Activated T-helper 1 cell treated with anti-CD3 and anti-CD28 coated beads, Interleukin-12 subunit alpha, Interleukin-12 subunit beta, Interleukin-2, Interleukin-4 antibody, amounts not matched to agents 30 ng/mL and 10 ng/mL and 1 ng/mL, durations not matched to agents 14 hours and 24 hours and 36 hours (primary cell): ENCODE measurements around the gene MYADML2. TPM values are rescaled to one million over a fixed set of nuclear protein-coding genes. Genes with fewer than 3 reads are reported as not detected.
"Not testable (repeated sequence)": the region's sequence is repeated elsewhere in the genome, so short reads cannot be mapped to it uniquely, and the experiment has no call there.

Experiments
- DNase-seq: peaks from one replicate; pipeline ENCODE4 v3.0.0; 2021; ENCODE audit warnings: low spot score
- H3K27ac Mint-ChIP-seq: one replicate; pipeline ENCODE4 v1.8.0; 2021; ENCODE audit warnings: mild to moderate bottlenecking, mixed read lengths
- H3K27me3 Mint-ChIP-seq: one replicate; pipeline ENCODE4 v1.8.0; 2022; ENCODE audit warnings: mild to moderate bottlenecking, moderate library complexity, mixed read lengths; ENCODE audit not compliant: insufficient read depth
- H3K36me3 Mint-ChIP-seq: one replicate; pipeline ENCODE4 v1.8.0; 2021; ENCODE audit warnings: low read depth, mixed read lengths
- H3K4me1 Mint-ChIP-seq: one replicate; pipeline ENCODE4 v1.8.0; 2021; ENCODE audit warnings: low read depth, mixed read lengths
- H3K4me3 Mint-ChIP-seq: one replicate; pipeline ENCODE4 v1.8.0; 2021; ENCODE audit warnings: mild to moderate bottlenecking, moderate library complexity, mixed read lengths
- H3K9me3 Mint-ChIP-seq: one replicate; pipeline ENCODE4 v1.8.0; 2021; ENCODE audit warnings: mixed read lengths
- intact Hi-C: fragments of 100-400 bp; cut with micrococcal nuclease; formaldehyde crosslinking; loops from one replicate; pipeline ENCODE4 v1.15.1; 2024
- total RNA-seq: library from RNA; stranded (reverse); gene quantifications from 2 replicates; pipeline ENCODE4 v1.2.3, GENCODE V29; 2022

The MYADML2 gene
- total RNA-seq, 1 donor from 2014 or later = 0.08 TPM

- H3K27me3 Mint-ChIP-seq = no peaks in the 10 kb centered on the region
- H3K27ac Mint-ChIP-seq = peak overlapping the region; percentile 41
- H3K9me3 Mint-ChIP-seq = no peaks in the 10 kb centered on the region
- intact Hi-C loops = no loop called here
- no peak for DNase-seq
- H3K36me3 Mint-ChIP-seq = peaks cover 12% of the 10 kb centered on the region
- H3K4me3 Mint-ChIP-seq = no peak overlapping the region
- H3K4me1 Mint-ChIP-seq = peaks cover 7% of the 10 kb centered on the region
Measured at GRCh38 chr17:81984773-81985410, 37.9 kb upstream of the MYADML2 start.

GRCh38 chr17:81983639-81984373 is 36.8 kb upstream of the MYADML2 start:
- intact Hi-C loops = no loop called here
- peaks cover 17% of the 10 kb centered on the region for H3K4me1 Mint-ChIP-seq
- no peaks in the 10 kb centered on the region for H3K27me3 Mint-ChIP-seq
- no peak for DNase-seq
- no peak overlapping the region for H3K4me3 Mint-ChIP-seq
- peaks cover 19% of the 10 kb centered on the region for H3K36me3 Mint-ChIP-seq
- no peak overlapping the region for H3K27ac Mint-ChIP-seq
- no peaks in the 10 kb centered on the region for H3K9me3 Mint-ChIP-seq

GRCh38 chr17:81983011-81983638 is 36.1 kb upstream of the MYADML2 start:
- intact Hi-C loops = no loop called here
- no peaks in the 10 kb centered on the region for H3K9me3 Mint-ChIP-seq
- no peak overlapping the region for H3K4me3 Mint-ChIP-seq
- H3K36me3 Mint-ChIP-seq = peaks cover 19% of the 10 kb centered on the region
- H3K27ac Mint-ChIP-seq = no peak overlapping the region
- DNase-seq = no peak
- H3K4me1 Mint-ChIP-seq = peaks cover 20% of the 10 kb centered on the region
- H3K27me3 Mint-ChIP-seq = no peaks in the 10 kb centered on the region

- intact Hi-C loops, H3K9me3 Mint-ChIP-seq, H3K27ac Mint-ChIP-seq, H3K27me3 Mint-ChIP-seq, H3K4me3 Mint-ChIP-seq, DNase-seq: not testable (repeated sequence)
- peaks cover 15% of the 10 kb centered on the region for H3K36me3 Mint-ChIP-seq
- peaks cover 25% of the 10 kb centered on the region for H3K4me1 Mint-ChIP-seq
Measured at GRCh38 chr17:81981511-81981910, 34.5 kb upstream of the MYADML2 start.

GRCh38 chr17:81980707-81981343 is 33.8 kb upstream of the MYADML2 start:
- Mint-ChIP-seq H3K27ac (no peak overlapping the region), H3K4me1 (peaks cover 32% of the 10 kb centered on the region), H3K27me3 (peaks cover 4% of the 10 kb centered on the region), H3K36me3 (peaks cover 14% of the 10 kb centered on the region), H3K4me3 (no peak overlapping the region), H3K9me3 (no peaks in the 10 kb centered on the region)
- DNase-seq = no peak
- intact Hi-C loops = no loop called here

- Mint-ChIP-seq H3K4me1 (peaks cover 32% of the 10 kb centered on the region), H3K27ac (no peak overlapping the region), H3K36me3 (peaks cover 13% of the 10 kb centered on the region), H3K9me3 (no peaks in the 10 kb centered on the region), H3K27me3 (peaks cover 5% of the 10 kb centered on the region), H3K4me3 (peak overlapping the region; percentile 81)
- intact Hi-C loops = no loop called here
- no peak for DNase-seq
Measured at GRCh38 chr17:81980122-81980521, 33.1 kb upstream of the MYADML2 start.

- peaks cover 9% of the 10 kb centered on the region for H3K27me3 Mint-ChIP-seq
- H3K27ac Mint-ChIP-seq = peak overlapping the region; percentile 77
- DNase-seq = no peak
- intact Hi-C loops = loop anchor here (5.0 kb wide), 1 partner anchor 106 kb away; the partner anchor contains the start of gene ARHGDIA
- peak overlapping the region; percentile 81 for H3K4me3 Mint-ChIP-seq
- H3K4me1 Mint-ChIP-seq = peaks cover 32% of the 10 kb centered on the region
- H3K9me3 Mint-ChIP-seq = no peaks in the 10 kb centered on the region
- peaks cover 10% of the 10 kb centered on the region for H3K36me3 Mint-ChIP-seq
Measured at GRCh38 chr17:81978524-81979298, 31.7 kb upstream of the MYADML2 start.

GRCh38 chr17:81977211-81977808 is 30.3 kb upstream of the MYADML2 start, which contains the start of gene ASPSCR1:
Gene ASPSCR1, plus strand, starts transcription at chr17:81977629. Its CDS starts 18 bp downstream, at chr17:81977647.
- Mint-ChIP-seq H3K27ac (peak within 1 kb of the TSS; percentile 99), H3K9me3 (no peaks in the 10 kb centered on the region), H3K27me3 (peaks cover 9% of the 10 kb centered on the region), H3K4me3 (peak within 1 kb of the TSS; percentile 97), H3K36me3 (peaks cover 7% of the 10 kb centered on the region), H3K4me1 (peaks cover 32% of the 10 kb centered on the region)
- intact Hi-C loops = loop anchor here (1.0 to 5.0 kb wide), 5 partner anchors 9 to 105 kb away; partner anchors contain the start of genes ARHGDIA, LRRC45, MAFG and RAC3
- DNase-seq = peak; percentile 86

GRCh38 chr17:81976332-81977210 is 29.5 kb upstream of the MYADML2 start:
- Mint-ChIP-seq H3K36me3 (peaks cover 7% of the 10 kb centered on the region), H3K4me3 (peak overlapping the region; percentile 97), H3K27me3 (peaks cover 9% of the 10 kb centered on the region), H3K4me1 (peaks cover 32% of the 10 kb centered on the region), H3K27ac (peak overlapping the region; percentile 99), H3K9me3 (no peaks in the 10 kb centered on the region)
- DNase-seq = no peak
- intact Hi-C loops = loop anchor here (1.0 to 5.0 kb wide), 5 partner anchors 8 to 104 kb away; partner anchors contain the start of genes ARHGDIA, LRRC45, MAFG and RAC3

GRCh38 chr17:81973432-81973831 is 26.4 kb upstream of the MYADML2 start:
- Mint-ChIP-seq H3K4me3 (no peak overlapping the region), H3K36me3 (no peaks in the 10 kb centered on the region), H3K4me1 (peaks cover 12% of the 10 kb centered on the region), H3K27ac (no peak overlapping the region), H3K9me3 (no peaks in the 10 kb centered on the region), H3K27me3 (peaks cover 9% of the 10 kb centered on the region)
- intact Hi-C loops = no loop called here
- no peak for DNase-seq
